IPS DF 19.7 (cell line): ENCODE results near the gene TRIM27.
"Not testable (repeated sequence)": the region's sequence is repeated elsewhere in the genome, so short reads cannot be mapped to it uniquely, and the experiment has no call there.

Experiments
- DNase-seq: peaks from one replicate; pipeline ENCODE4 v3.0.0-alpha.2; 2013; ENCODE audit warnings: low read depth, low spot score

The TRIM27 gene

DNA sequence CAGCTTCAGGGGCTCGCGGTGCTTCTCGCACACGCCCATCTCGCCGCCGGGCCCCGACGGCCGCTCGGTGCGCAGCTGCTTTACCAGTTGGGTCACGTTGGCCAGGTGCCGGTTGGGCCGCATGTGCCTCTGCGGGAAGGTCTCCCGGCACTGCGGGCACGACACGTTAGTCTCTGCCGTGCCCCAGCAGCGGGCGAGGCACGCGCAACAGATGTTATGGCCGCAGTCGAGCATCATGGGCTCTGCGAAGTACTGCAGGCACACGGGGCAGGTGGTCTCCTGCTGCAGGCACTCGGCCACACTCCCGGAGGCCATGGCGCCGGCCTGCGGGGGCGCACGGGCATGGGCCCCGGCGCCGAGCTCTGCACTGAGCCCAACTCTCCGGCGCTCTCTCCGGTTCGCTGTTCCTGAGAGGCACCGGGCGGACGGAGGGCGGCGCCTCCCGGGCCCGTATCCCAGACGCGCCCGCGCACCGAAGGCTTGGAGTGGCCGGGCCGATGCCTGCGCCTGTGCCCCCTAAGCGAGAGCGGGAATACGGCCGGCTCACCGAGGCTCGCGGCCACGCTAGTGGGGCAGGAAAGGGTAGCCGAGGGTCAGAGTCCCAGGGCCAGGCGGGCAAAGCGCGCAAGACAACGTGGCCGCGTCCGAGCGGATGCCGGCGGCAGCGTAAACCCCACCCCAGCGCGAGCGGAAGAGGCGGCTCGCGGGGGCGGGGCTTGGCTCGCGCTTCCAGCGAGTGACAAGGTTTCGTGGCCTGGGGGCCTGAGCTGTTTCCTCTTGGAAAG lies at the start of gene TRIM27:
TRIM27 (minus strand) TSS at position 668 of the 785 bp plus-strand sequence; CDS start at position 315, 353 bp downstream.
- DNase-seq: no peak

DNA sequence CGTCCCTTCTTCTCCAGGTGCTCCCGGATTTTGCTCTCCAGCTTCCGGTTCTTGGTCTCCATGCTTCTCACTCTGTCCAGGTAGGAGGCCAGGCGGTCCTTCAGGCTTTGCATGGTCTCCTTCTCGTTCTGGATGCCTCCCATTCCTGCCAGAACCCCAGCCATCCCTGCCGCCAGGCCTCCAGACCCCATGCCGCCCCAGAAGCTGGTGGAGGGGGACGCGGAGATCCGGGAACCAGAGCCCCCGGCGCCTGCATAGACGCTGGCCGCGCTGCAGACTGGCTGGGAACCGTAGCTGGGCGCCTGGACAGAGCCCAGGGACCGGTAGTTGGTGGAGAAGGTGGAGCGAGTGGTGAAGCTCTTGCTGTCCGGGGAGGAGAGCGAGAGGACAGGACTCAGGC lies 46.3 kb upstream of the TRIM27 start:
- DNase-seq: not testable (repeated sequence)

DNA sequence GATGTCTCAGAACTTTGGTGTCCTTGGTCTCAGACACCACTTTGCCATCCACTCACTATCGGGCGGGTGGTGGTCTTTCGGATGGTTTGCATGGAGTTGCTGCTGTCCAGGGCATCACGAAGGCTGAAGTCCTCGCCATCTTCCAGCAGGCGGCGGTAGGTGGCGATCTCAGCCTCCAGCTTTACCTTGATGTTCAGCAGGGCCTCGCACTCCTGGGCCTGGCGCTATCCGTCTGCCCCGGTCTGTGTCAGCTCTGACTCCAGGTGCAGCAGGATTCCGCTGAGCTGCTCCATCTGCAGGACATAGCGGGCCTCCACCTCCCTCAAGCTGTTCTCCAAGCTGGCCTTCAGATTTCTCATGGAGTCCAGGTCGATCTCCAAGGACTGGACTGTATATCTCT lies 45.3 kb upstream of the TRIM27 start:
- no peak for DNase-seq

GRCh38 chr6:28968476-28968875 lies 44.7 kb upstream of the TRIM27 start:
- DNase-seq: no peak

DNA sequence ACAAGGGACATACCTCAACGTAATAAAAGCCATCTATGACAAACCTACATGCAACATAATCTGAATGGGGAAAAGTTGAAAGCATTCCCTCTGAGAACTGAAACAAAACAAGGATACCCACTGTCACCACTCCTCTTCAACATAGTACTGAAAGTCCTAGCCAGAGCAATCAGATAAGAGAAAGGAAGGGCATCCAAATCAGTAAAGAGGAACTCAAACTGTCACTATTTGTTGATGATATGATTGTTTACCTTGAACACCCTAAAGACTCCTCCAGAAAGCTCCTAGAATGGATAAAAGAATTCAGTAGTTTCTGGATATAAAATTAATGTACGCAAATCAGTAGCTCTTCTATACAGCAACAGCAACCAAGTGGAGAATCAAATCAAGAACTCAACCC lies 41.9 kb upstream of the TRIM27 start:
- no peak for DNase-seq

DNA sequence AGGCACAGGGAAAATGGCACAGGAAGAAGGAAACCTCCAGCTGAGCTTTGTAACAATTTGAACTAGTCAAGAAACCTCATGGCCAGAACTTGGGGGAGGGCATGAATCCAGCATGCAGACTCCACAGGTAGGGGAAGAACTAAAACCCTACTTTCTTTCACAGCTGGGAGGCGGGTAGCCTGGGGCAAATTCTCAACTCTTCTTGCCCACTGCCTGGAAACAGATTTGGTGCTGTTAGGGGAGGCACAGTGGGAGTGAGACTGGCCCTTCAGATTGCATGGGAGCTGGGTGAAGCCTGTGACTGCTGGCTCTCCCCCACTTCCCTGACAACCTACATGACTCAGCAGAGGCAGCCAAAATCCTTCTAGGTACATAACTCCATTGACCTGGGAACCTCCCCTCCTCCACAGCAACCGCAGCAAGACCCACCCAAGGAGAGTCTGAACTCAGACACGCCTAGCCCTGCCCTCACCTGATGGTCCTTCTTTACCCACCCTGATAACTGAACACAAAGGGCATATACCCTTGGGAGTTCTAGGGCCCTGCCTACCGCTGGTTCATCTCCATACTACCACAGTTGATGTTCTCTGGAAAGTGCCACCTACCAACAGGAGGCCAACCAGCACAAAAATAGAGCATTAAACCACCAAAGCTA lies 37.2 kb upstream of the TRIM27 start:
- no peak for DNase-seq

DNA sequence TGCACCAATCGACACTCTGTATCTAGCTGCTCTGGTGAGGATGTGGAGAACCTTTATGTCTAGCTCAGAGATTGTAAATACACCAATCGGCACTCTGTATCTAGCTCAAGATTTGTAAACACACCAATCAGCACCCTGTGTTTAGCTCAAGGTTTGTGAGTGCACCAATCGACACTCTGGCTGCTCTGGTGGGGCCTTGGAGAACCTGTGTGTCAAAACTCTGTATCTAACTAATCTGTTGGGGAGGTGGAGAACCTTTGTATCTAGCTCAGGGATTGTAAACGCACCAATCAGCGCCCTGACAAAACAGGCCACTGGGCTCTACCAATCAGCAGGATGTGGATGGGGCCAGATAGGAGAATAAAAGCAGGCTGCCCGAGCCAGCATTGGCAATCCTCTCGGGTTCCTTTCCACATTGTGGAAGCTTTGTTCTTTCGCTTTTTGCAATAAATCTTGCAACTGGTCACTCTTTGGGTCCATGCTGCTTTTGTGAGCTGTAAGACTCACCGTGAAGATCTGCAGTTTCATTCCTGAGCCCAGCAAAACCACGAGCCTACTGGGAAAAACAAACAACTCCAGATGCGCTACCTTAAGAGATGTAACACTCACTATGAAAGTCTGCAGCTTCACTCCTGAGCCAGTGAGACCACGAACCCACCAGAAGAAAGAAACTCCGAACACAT lies 34.9 kb upstream of the TRIM27 start:
- not testable (repeated sequence) for DNase-seq

GRCh38 chr6:28957795-28958314 lies 34.1 kb upstream of the TRIM27 start:
- DNase-seq: not testable (repeated sequence)

DNA sequence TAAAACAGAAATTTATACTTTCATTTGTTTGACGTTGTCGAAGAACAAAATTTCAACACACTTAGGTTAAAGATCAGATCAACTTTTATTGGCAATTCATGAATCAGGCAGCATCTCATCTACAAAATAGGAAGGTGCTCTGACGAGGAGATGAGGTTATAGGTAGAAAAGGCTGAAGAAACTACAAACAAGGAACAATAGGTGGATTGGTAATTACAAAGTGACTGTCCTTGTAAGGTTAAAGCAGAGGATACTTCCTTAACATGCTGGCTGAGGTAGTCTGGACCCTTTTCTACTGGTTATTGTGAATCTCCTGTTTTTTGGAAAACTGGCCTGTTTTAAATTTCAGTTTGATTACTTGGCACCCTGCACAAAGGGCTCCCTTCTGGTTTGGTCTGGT lies 32.5 kb upstream of the TRIM27 start:
- no peak for DNase-seq

- DNase-seq: no peak
Measured at GRCh38 chr6:28953585-28954258, 29.9 kb upstream of the TRIM27 start.

DNA sequence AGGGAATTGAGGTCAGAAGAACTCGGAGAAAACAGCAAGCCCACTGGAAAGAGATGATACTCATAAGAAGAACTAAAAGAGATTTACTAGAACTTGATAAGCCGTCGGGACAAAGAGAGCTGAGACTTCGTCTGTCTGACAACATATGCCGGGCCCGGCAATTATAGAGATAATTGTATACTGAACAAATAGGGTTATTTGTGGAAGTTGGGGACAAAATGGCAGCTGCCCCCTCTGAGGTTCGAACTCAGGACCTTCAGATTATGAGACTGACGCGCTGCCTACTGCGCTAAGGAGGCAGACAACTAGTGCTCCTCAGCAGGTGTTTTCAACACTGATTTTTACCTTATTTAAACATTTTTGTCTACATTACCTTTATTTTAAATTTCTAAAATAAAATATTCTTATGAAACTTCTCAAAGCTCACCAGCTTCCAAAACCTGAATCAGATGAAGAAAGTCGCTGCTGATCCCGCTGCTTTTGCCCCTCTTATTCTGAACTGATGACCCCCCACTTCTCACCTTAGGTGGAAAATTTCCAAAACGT lies 29.3 kb upstream of the TRIM27 start:
- no peak for DNase-seq

- not testable (repeated sequence) for DNase-seq
Measured at GRCh38 chr6:28949656-28950195, 25.9 kb upstream of the TRIM27 start.

- no peak for DNase-seq
Measured at GRCh38 chr6:28948782-28949486, 25.1 kb upstream of the TRIM27 start.

- DNase-seq: no peak
Measured at GRCh38 chr6:28947831-28948270, 24.1 kb upstream of the TRIM27 start.

GRCh38 chr6:28947067-28947765 lies 23.4 kb upstream of the TRIM27 start:
- no peak for DNase-seq

- DNase-seq: no peak
Measured at GRCh38 chr6:28945349-28945748, 21.6 kb upstream of the TRIM27 start.

DNA sequence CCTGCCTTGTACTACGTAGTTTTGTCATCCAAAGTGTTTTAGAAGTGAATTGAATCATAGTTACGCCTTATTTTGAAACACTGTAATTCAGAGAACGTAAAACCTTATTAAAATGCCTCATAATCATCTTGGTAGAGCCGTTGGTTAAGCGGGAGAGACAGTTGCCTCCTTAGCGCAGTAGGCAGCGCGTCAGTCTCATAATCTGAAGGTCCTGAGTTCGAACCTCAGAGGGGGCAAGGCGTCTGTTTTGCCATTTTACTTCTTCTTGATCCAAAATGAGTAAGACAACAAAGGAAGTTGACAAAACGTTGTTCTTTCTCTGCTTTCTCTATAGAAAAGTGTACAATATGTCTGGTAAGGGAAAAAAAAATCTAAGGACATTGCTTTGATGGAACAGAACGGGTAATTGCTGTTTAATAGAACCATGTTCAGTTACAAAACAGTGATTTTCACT lies 20.7 kb upstream of the TRIM27 start:
- no peak for DNase-seq

DNA sequence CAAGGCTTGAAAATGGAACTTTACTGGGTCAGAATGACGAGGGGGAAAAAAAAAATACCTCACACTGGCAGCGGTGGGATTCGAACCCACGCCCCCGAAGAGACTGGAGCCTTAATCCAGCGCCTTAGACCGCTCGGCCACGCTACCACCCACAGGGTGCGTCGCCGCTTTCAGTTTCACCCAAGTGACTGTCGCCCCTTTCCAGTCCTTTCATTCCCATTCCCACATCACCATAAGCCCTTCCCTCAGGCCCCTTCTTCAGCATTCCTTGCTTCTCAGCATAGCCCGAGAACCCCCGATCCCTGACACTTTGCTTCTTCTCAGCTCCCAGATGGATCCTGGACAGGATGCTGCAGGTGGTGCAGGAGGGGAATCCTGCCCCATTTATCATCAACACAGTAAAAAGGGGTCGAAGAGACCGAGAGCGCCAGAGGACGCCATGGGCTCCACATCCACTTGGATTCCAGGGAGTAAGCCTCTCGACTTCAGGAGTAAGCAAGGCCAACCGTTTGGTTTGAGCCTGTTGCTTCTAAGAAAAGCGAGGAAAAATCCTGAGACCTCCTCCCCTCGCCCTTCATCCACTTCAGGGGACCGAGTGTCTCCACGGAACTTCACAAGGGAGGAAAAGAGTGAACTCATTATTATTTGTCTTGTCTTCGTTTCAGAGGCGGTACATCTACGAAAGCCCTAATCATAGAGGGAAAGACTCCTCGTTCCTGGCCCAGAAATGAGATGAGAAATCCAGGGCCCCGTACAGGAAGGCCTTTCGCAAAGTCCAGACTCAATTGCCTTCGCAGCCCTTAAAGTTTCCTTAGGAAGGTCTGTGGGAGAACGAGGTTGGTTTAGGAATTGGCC lies 20.0 kb upstream of the TRIM27 start:
- DNase-seq: no peak

- DNase-seq: no peak
Measured at GRCh38 chr6:28943223-28943556, 19.4 kb upstream of the TRIM27 start.
